HepG2 (cell line): ENCODE data around the gene MICALL2. TPM values are rescaled to one million over a fixed set of nuclear protein-coding genes. Genes with fewer than 3 reads are reported as not detected.

Experiments used
- ATAC-seq: fragments of 200-7000 bp; cut with Tn5 transposase; 3 replicates; pipeline ENCODE4 v1.9.1; 2020; ENCODE audit warnings: mild to moderate bottlenecking, moderate library complexity
- BruUV-seq: library from RNA; stranded (reverse); fragments of 400-500 nt; replicated peaks from 2 replicates; lab custom pipeline; 2021; lab: Mats Ljungman, UMichigan
- CTCF ChIA-PET: fragments of 300-600 bp; formaldehyde crosslinking; extraction: SDS; loops from one replicate; lab custom pipeline; 2021; ENCODE audit warnings: low total read pairs, inconsistent platforms, low intra/inter-chr PET ratio; lab: Yijun Ruan, JAX
- POLR2A ChIA-PET: fragments of 350-600 bp; sonication (Branson Sonifier 250); formaldehyde crosslinking; loops from one replicate; lab custom pipeline; 2020; ENCODE audit warnings: antibody characterized with exemption, inconsistent platforms; lab: Yijun Ruan, JAX
- DNase-seq: peaks from one replicate; pipeline ENCODE4 v3.0.0-alpha.2; 2015; ENCODE audit warnings: low spot score
- FAIRE-seq: peaks from 3 replicates; lab custom pipeline; 2011; peaks lifted over from hg19 to GRCh38; lab: Jason Lieb, UNC
- H2AFZ ChIP-seq: one replicate; pipeline ENCODE4 v1.6.1; 2011; ENCODE audit warnings: low read length, inconsistent platforms
- H3K27ac ChIP-seq: fragments of 300-600 bp; 3 replicates; pipeline ENCODE4 v1.8.0; 2011; ENCODE audit warnings: mixed run types, mild to moderate bottlenecking, mixed read lengths, low read length, inconsistent platforms; ENCODE audit not compliant: insufficient read depth; ENCODE audit errors: extremely low read length
- H3K27me3 ChIP-seq, 2 experiments: fragments of 200-600 bp in 1 of 2; 2 replicates in 1 of 2; 3 replicates in 1 of 2; pipeline versions ENCODE4 v1.6.0 to v1.8.0; 2011; ENCODE audit warnings: low read length in 2 of 2, mild to moderate bottlenecking in 2 of 2, moderate library complexity in 2 of 2, inconsistent platforms in 1 of 2; ENCODE audit not compliant: insufficient read depth in 2 of 2, control insufficient read depth in 1 of 2
- H3K36me3 ChIP-seq, 2 experiments: fragments of 200-600 bp in 1 of 2; replicated peaks in 1 of 2; 2 replicates in 1 of 2; 3 replicates in 1 of 2; pipeline versions ENCODE4 v1.5.1 to v1.8.0; 2011; ENCODE audit warnings: low read length in 2 of 2, inconsistent platforms in 1 of 2; ENCODE audit not compliant: insufficient read depth in 2 of 2, control insufficient read depth in 1 of 2
- H3K4me1 ChIP-seq: 2 replicates; pipeline ENCODE4 v1.5.1; 2012; ENCODE audit warnings: low read length, inconsistent platforms; ENCODE audit not compliant: insufficient read depth
- H3K4me2 ChIP-seq: 2 replicates; pipeline ENCODE4 v1.6.0; 2011; ENCODE audit warnings: low read depth, low read length, inconsistent platforms
- H3K4me3 ChIP-seq, 3 experiments: fragments of 200-600 bp in 1 of 3; sonication (generic), shearing (Covaris generic) in 1 of 3; replicated peaks in 1 of 3; 2 replicates each; pipeline ENCODE4 v1.5.1; 2011 to 2016; ENCODE audit warnings: low read length in 3 of 3, inconsistent platforms in 2 of 3, low read depth in 2 of 3, mild to moderate bottlenecking in 2 of 3, control low read depth in 1 of 3, mixed read lengths in 1 of 3; ENCODE audit not compliant: insufficient read depth in 1 of 3
- H3K79me2 ChIP-seq: one replicate; pipeline ENCODE4 v1.6.1; 2011; ENCODE audit warnings: low read length, inconsistent platforms; ENCODE audit not compliant: insufficient read depth
- H3K9ac ChIP-seq: 2 replicates; pipeline ENCODE4 v1.6.0; 2011; ENCODE audit warnings: mild to moderate bottlenecking, low read depth, low read length, inconsistent platforms; ENCODE audit not compliant: insufficient read depth
- H3K9me3 ChIP-seq: 2 replicates; pipeline ENCODE4 v1.5.1; 2012; ENCODE audit warnings: mild to moderate bottlenecking, low read length
- H4K20me1 ChIP-seq: 2 replicates; pipeline ENCODE4 v1.6.0; 2011; ENCODE audit warnings: inconsistent platforms, mild to moderate bottlenecking, low read length, moderate library complexity; ENCODE audit not compliant: insufficient read depth
- MAZ ChIP-seq, 2 experiments: sonication (generic) in 1 of 2; formaldehyde crosslinking in 1 of 2; IDR thresholded peaks; 2 replicates each; pipeline versions ENCODE4 v1.5.0 to v1.6.1; 2012 to 2020; ENCODE audit warnings: low read depth in 2 of 2, mild to moderate bottlenecking in 2 of 2, borderline replicate concordance in 1 of 2, improper control_type of control experiment in 1 of 2, low read length in 1 of 2, missing genetic modification reagents in 1 of 2, moderate library complexity in 1 of 2
- SAFB2 ChIP-seq: sonication (generic); formaldehyde crosslinking; IDR thresholded peaks from 2 replicates; pipeline ENCODE4 v1.5.1; 2020; ENCODE audit warnings: missing genetic modification reagents, low read depth, mild to moderate bottlenecking, borderline replicate concordance
- SMYD3 ChIP-seq: sonication (generic); formaldehyde crosslinking; IDR thresholded peaks from 2 replicates; pipeline ENCODE4 v1.8.1; 2023; ENCODE audit warnings: mild to moderate bottlenecking, missing genetic modification reagents
- TBX3 ChIP-seq: fragments of 450-650 bp; IDR thresholded peaks from 2 replicates; pipeline ENCODE4 v1.6.1; 2017; ENCODE audit warnings: antibody characterized with exemption, mild to moderate bottlenecking, inconsistent platforms, borderline replicate concordance
- ZBTB4 ChIP-seq: sonication (generic); formaldehyde crosslinking; IDR thresholded peaks from 2 replicates; pipeline ENCODE4 v1.4.0; 2020; ENCODE audit warnings: missing genetic modification reagents, mild to moderate bottlenecking, borderline replicate concordance
- ZKSCAN1 ChIP-seq: fragments of 150-350 bp; IDR thresholded peaks from 2 replicates; pipeline ENCODE4 v1.6.1; 2014; ENCODE audit warnings: low read length
- ZNF121 ChIP-seq: sonication (generic); formaldehyde crosslinking; IDR thresholded peaks from 2 replicates; pipeline ENCODE4 v1.5.0; 2020; ENCODE audit warnings: mild to moderate bottlenecking, missing genetic modification reagents
- ZSCAN21 ChIP-seq: sonication (generic); formaldehyde crosslinking; IDR thresholded peaks from 2 replicates; pipeline ENCODE4 v1.8.0; 2022; ENCODE audit warnings: mild to moderate bottlenecking, missing genetic modification reagents, moderate library complexity, borderline replicate concordance
- WGBS: methylation state at CpG from one replicate; pipeline ENCODE4 v1.1.6; 2017; ENCODE audit warnings: low lambda C conversion rate; 5-methylcytosine and 5-hydroxymethylcytosine counted together
- in situ Hi-C: cut with HindIII; loops from 2 replicates; pipeline ENCODE4 v1.10.0; 2017; ENCODE audit warnings: low pct_unique_long_range_greater_than_20kb; ENCODE audit not compliant: extremely low pct_ligation_motif_present
- intact Hi-C: fragments of 100-400 bp; cut with micrococcal nuclease; formaldehyde crosslinking; loops from one replicate; pipeline ENCODE4 v1.10.0; 2022; ENCODE audit not compliant: unreplicated experiment
- polyA plus RNA-seq, 8 experiments: library from polyadenylated mRNA; depleted of rRNA in 3 of 8; stranded (reverse) in 7 of 8; unstranded in 1 of 8; fragments of >200 nt; fragmentation: Illumina TruSeq in 4 of 8; extraction: Trizol in 4 of 8; gene quantifications; 2 replicates each; pipeline versions ENCODE4 v1.2.1 to v1.2.3, GENCODE V29; 2011 to 2016; ENCODE audit warnings: low read depth in 4 of 8, missing spikeins in 1 of 8, mixed read lengths in 1 of 8; ENCODE audit not compliant: insufficient read depth in 1 of 8
- total RNA-seq, 5 experiments: library from RNA; depleted of rRNA; stranded (reverse); fragments of >200 nt; fragmentation: Illumina TruSeq; extraction: Trizol; gene quantifications; 2 replicates each; pipeline ENCODE4 v1.2.3, GENCODE V29; 2016; ENCODE audit warnings: low read depth in 1 of 5
- TF ChIP-seq, protein P1 (sequence below): sonication (generic); formaldehyde crosslinking; IDR thresholded peaks from 2 replicates; pipeline ENCODE4 v1.5.0; 2020; ENCODE audit warnings: mild to moderate bottlenecking, missing genetic modification reagents
- TF ChIP-seq, protein P2 (sequence below): IDR thresholded peaks from 2 replicates; pipeline ENCODE4 v1.6.1; 2016; ENCODE audit warnings: missing compliant biosample characterization, missing genetic modification reagents, borderline replicate concordance

The MICALL2 gene
- total and polyA plus RNA-seq, 2 of the 13 experiments (the other 11 are each of a cell fraction or from before 2014, with no cell fraction given): 5.8 to 12.4 TPM

DNA sequence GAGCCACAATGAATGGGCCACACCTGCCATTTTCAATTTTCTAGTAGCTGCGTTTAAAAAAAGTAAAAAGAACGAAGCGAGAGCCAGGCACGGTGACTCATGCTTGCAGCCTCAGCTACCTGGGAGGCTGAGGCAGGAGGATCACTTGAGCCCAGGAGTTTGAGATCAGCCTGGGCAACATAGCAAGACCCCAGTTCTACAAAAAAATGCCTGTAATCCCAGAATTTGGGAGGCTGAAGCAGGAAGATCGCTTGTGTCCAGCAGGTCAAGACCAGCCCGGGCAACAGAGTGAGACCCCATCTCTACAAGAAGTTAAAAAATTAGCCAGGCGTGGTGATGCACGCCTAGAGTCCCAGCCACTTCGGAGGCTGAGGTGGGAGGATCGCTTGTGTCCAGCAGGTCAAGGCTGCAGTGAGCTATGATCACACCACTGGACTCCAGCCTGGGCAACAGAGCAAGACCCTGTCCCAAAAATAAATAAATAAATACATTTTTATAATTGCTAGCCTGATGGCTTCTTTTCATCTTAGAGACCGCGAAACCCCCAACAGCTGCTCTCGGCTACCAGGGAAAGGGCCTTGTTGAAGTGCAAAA, 32.1 kb downstream of the MICALL2 start:
- peak; percentile 88 for TF ChIP-seq ZNF121
- TF ChIP-seq, protein P1, sequence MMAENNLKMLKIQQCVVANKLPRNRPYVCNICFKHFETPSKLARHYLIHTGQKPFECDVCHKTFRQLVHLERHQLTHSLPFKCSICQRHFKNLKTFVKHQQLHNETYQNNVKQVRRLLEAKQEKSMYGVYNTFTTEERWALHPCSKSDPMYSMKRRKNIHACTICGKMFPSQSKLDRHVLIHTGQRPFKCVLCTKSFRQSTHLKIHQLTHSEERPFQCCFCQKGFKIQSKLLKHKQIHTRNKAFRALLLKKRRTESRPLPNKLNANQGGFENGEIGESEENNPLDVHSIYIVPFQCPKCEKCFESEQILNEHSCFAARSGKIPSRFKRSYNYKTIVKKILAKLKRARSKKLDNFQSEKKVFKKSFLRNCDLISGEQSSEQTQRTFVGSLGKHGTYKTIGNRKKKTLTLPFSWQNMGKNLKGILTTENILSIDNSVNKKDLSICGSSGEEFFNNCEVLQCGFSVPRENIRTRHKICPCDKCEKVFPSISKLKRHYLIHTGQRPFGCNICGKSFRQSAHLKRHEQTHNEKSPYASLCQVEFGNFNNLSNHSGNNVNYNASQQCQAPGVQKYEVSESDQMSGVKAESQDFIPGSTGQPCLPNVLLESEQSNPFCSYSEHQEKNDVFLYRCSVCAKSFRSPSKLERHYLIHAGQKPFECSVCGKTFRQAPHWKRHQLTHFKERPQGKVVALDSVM: peak; percentile 70
- no peak for TF ChIP-seq SAFB2
- no peak for TF ChIP-seq MAZ (IDR thresholded peaks at IDR 0.05; ENCODE audit: borderline replicate concordance, low read depth, low read length)
- TF ChIP-seq MAZ (CRISPR knock-in tag; IDR thresholded peaks at IDR 0.05; ENCODE audit: low read depth): no peak
- no peak for TF ChIP-seq TBX3
- TF ChIP-seq SMYD3 (CRISPR knock-in tag): no peak
- no peak for TF ChIP-seq ZSCAN21
- TF ChIP-seq, protein P2, sequence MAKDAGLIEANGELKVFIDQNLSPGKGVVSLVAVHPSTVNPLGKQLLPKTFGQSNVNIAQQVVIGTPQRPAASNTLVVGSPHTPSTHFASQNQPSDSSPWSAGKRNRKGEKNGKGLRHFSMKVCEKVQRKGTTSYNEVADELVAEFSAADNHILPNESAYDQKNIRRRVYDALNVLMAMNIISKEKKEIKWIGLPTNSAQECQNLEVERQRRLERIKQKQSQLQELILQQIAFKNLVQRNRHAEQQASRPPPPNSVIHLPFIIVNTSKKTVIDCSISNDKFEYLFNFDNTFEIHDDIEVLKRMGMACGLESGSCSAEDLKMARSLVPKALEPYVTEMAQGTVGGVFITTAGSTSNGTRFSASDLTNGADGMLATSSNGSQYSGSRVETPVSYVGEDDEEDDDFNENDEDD (CRISPR knock-in tag): no peak
- TF ChIP-seq ZBTB4 (CRISPR knock-in tag): no peak
- no peak for TF ChIP-seq ZKSCAN1
- BruUV-seq: no TSS peak
- no peak for FAIRE-seq

More for the DNA sequence above, 32.1 kb downstream of the MICALL2 start:
- no peaks in the 10 kb centered on the region for H3K36me3 ChIP-seq
- H3K9ac ChIP-seq: no peak overlapping the region
- no peaks in the 10 kb centered on the region for H4K20me1 ChIP-seq
- POLR2A ChIA-PET: no interaction called here
- DNase-seq: no peak
- no peak overlapping the region for H3K4me3 ChIP-seq
- WGBS: 60% methylated on average over 12 of the region's 13 CpGs
- peaks cover 46% of the 10 kb centered on the region for H3K4me1 ChIP-seq
- H3K79me2 ChIP-seq: no peaks in the 10 kb centered on the region
- CTCF ChIA-PET: no interaction called here
- H3K27me3 ChIP-seq: peaks cover 6 to 30% of the 10 kb centered on the region in 2 experiments; a peak in 4 of 5 replicates
- H3K4me2 ChIP-seq: no peak overlapping the region
- H3K27ac ChIP-seq: no peak overlapping the region
- intact Hi-C loops: no loop called here
- no peaks in the 10 kb centered on the region for H3K9me3 ChIP-seq
- no peak for ATAC-seq
- in situ Hi-C loops: no loop called here
- H2AFZ ChIP-seq: no peak overlapping the region
